GM23338 (cell line): ENCODE results near the gene APOL3.

Experiments
- CREB1 ChIP-seq: fragments of 250-450 bp; sonication (Bioruptor Pico); IDR thresholded peaks from 2 replicates; pipeline ENCODE4 v1.5.0; 2020; ENCODE audit warnings: low read depth, mild to moderate bottlenecking, moderate library complexity
- CTCF ChIP-seq, 2 experiments: fragments of 200-600 bp in 1 of 2; sonication (generic) in 1 of 2; conservative IDR thresholded peaks; 2 replicates each; pipeline versions ENCODE4 v1.5.1 to v1.6.1; 2016 to 2017; ENCODE audit warnings: antibody characterized with exemption in 2 of 2, low read depth in 2 of 2, mild to moderate bottlenecking in 2 of 2, moderate library complexity in 1 of 2
- EZH2 ChIP-seq: fragments of 200-600 bp; sonication (generic); IDR thresholded peaks from one replicate; pipeline ENCODE4 v1.8.0; 2017; ENCODE audit warnings: antibody characterized with exemption, mild to moderate bottlenecking, low read depth; ENCODE audit not compliant: unreplicated experiment
- EZH2phosphoT487 ChIP-seq: fragments of 200-600 bp; sonication (generic); IDR thresholded peaks from one replicate; pipeline ENCODE4 v1.8.1; 2018; ENCODE audit warnings: antibody characterized with exemption; ENCODE audit not compliant: unreplicated experiment
- POLR2AphosphoS5 ChIP-seq: IDR thresholded peaks from 2 replicates; pipeline ENCODE4 v1.6.1; 2016; ENCODE audit warnings: antibody characterized with exemption, low read depth
- REST ChIP-seq: IDR thresholded peaks from one replicate; pipeline ENCODE4 v1.6.1; 2018; ENCODE audit warnings: antibody characterized with exemption; ENCODE audit not compliant: unreplicated experiment
- ZNF331 ChIP-seq: fragments of 250-450 bp; sonication (Bioruptor Pico); IDR thresholded peaks from 2 replicates; pipeline ENCODE4 v1.5.0; 2020; ENCODE audit warnings: low read depth, mild to moderate bottlenecking, moderate library complexity
- ZNF462 ChIP-seq: fragments of 250-450 bp; sonication (Bioruptor Pico); IDR thresholded peaks from 2 replicates; pipeline ENCODE4 v1.5.0; 2020; ENCODE audit warnings: mild to moderate bottlenecking, moderate library complexity

- TF ChIP-seq CTCF (conservative IDR thresholded peaks at IDR 0.05; ENCODE audit: low read depth in 2 of 2) = no peak
- TF ChIP-seq EZH2 = no peak
- no peak for TF ChIP-seq CREB1 (CRISPR knock-in tag)
- no peak for TF ChIP-seq POLR2AphosphoS5
- no peak for TF ChIP-seq REST
- TF ChIP-seq ZNF462 (CRISPR knock-in tag) = no peak
- TF ChIP-seq EZH2phosphoT487 = no peak
- TF ChIP-seq ZNF331 (CRISPR knock-in tag) = no peak
Observed at GRCh38 chr22:36149441-36149840, 11.1 kb downstream of the APOL3 start.
